Measurements from ENCODE around the gene THOC6.
A peak's percentile ranks its signal among the peaks of the same experiment; 100 is the strongest.

THOC6 gene

GRCh38 chr16:3023669-3024478 is at the start of gene THOC6, which contains the start of gene HCFC1R1:
Gene THOC6, plus strand, starts transcription at chr16:3024035. Its CDS starts 292 bp downstream, at chr16:3024327.
Gene HCFC1R1, minus strand, starts transcription at chr16:3023942. Its CDS starts 1 bp downstream, at chr16:3023941.
- DNase-seq (ENCODE audit: low read depth) = peak; percentile 95

GRCh38 chr16:2974319-2975056 is 49.3 kb upstream of the THOC6 start:
- DNase-seq (ENCODE audit: low read depth) = no peak

GRCh38 chr16:2975161-2975795 is 48.6 kb upstream of the THOC6 start:
- DNase-seq (ENCODE audit: low read depth) = no peak

- no peak for DNase-seq (ENCODE audit: low read depth)
These were observed 47.6 kb upstream of the THOC6 start for GRCh38 chr16:2976201-2976600.

- no peak for DNase-seq (ENCODE audit: low read depth)
These were observed 47.2 kb upstream of the THOC6 start for GRCh38 chr16:2976673-2977072.

- no peak for DNase-seq (ENCODE audit: low read depth)
These were observed 46.4 kb upstream of the THOC6 start for GRCh38 chr16:2977440-2977839.

- DNase-seq (ENCODE audit: low read depth) = no peak
These were observed 44.1 kb upstream of the THOC6 start for GRCh38 chr16:2979669-2980226.

- DNase-seq (ENCODE audit: low read depth) = peak; percentile 75
These were observed 43.3 kb upstream of the THOC6 start, which contains the start of gene PKMYT1 for GRCh38 chr16:2980227-2981176. Gene PKMYT1, minus strand, starts transcription at chr16:2980446. Its CDS starts 789 bp downstream, at chr16:2979657.

- DNase-seq (ENCODE audit: low read depth) = no peak
These were observed 42.5 kb upstream of the THOC6 start for GRCh38 chr16:2981177-2981898.

- no peak for DNase-seq (ENCODE audit: low read depth)
These were observed 42.0 kb upstream of the THOC6 start for GRCh38 chr16:2981899-2982250.

GRCh38 chr16:2982402-2982801 is 41.4 kb upstream of the THOC6 start:
- no peak for DNase-seq (ENCODE audit: low read depth)

GRCh38 chr16:2983706-2984136 is 40.1 kb upstream of the THOC6 start:
- DNase-seq (ENCODE audit: low read depth) = peak; percentile 59

- DNase-seq (ENCODE audit: low read depth) = no peak
These were observed 38.4 kb upstream of the THOC6 start for GRCh38 chr16:2985462-2985861.

GRCh38 chr16:2985893-2986355 is 37.9 kb upstream of the THOC6 start:
- no peak for DNase-seq (ENCODE audit: low read depth)

- DNase-seq (ENCODE audit: low read depth) = no peak
These were observed 37.1 kb upstream of the THOC6 start for GRCh38 chr16:2986623-2987188.

- no peak for DNase-seq (ENCODE audit: low read depth)
These were observed 36.5 kb upstream of the THOC6 start for GRCh38 chr16:2987286-2987685.

GRCh38 chr16:2987833-2988232 is 36.0 kb upstream of the THOC6 start:
- no peak for DNase-seq (ENCODE audit: low read depth)

- DNase-seq (ENCODE audit: low read depth) = no peak
These were observed 35.2 kb upstream of the THOC6 start for GRCh38 chr16:2988590-2989099.

- DNase-seq (ENCODE audit: low read depth) = no peak
These were observed 32.9 kb upstream of the THOC6 start for GRCh38 chr16:2990891-2991290.

Data from GM04504 (cell line).